ENCODE data around the gene GOLGA6L25.
A peak's percentile ranks its signal among the peaks of the same experiment; 100 is the strongest.
"Not testable (repeated sequence)": the region's sequence is repeated elsewhere in the genome, so short reads cannot be mapped to it uniquely, and the experiment has no call there.

The GOLGA6L25 gene

GRCh38 chr15:28553268-28553667 is at the start of gene GOLGA6L25:
Gene GOLGA6L25, plus strand, starts transcription at chr15:28553568. Its CDS starts 61 bp downstream, at chr15:28553629.
- not testable (repeated sequence) for H3K79me2 ChIP-seq (ENCODE audit: control insufficient read depth, insufficient read depth, low read length, unreplicated experiment); H3K4me3 ChIP-seq (ENCODE audit: low read depth, low read length); H3K36me3 ChIP-seq (ENCODE audit: insufficient read depth, low read length); H3K27ac ChIP-seq (ENCODE audit: low read depth, low read length); H3K27me3 ChIP-seq (ENCODE audit: insufficient read depth, low read length); H3K4me1 ChIP-seq (ENCODE audit: control insufficient read depth, insufficient read depth, low read length, unreplicated experiment); H2AFZ ChIP-seq (ENCODE audit: low read length, unreplicated experiment)

GRCh38 chr15:28508217-28508889 is 45.0 kb upstream of the GOLGA6L25 start:
- not testable (repeated sequence) for H3K4me3 ChIP-seq (ENCODE audit: low read depth, low read length); H3K36me3 ChIP-seq (ENCODE audit: insufficient read depth, low read length); H3K27ac ChIP-seq (ENCODE audit: low read depth, low read length); H2AFZ ChIP-seq (ENCODE audit: low read length, unreplicated experiment); H3K27me3 ChIP-seq (ENCODE audit: insufficient read depth, low read length); H3K4me1 ChIP-seq (ENCODE audit: control insufficient read depth, insufficient read depth, low read length, unreplicated experiment); H3K79me2 ChIP-seq (ENCODE audit: control insufficient read depth, insufficient read depth, low read length, unreplicated experiment)

- not testable (repeated sequence) for H3K4me1 ChIP-seq (ENCODE audit: control insufficient read depth, insufficient read depth, low read length, unreplicated experiment); H3K79me2 ChIP-seq (ENCODE audit: control insufficient read depth, insufficient read depth, low read length, unreplicated experiment); H3K27me3 ChIP-seq (ENCODE audit: insufficient read depth, low read length); H3K27ac ChIP-seq (ENCODE audit: low read depth, low read length); H2AFZ ChIP-seq (ENCODE audit: low read length, unreplicated experiment); H3K36me3 ChIP-seq (ENCODE audit: insufficient read depth, low read length); H3K4me3 ChIP-seq (ENCODE audit: low read depth, low read length)
Measured at GRCh38 chr15:28514128-28514527, 39.2 kb upstream of the GOLGA6L25 start.

- H3K27ac ChIP-seq (ENCODE audit: low read depth, low read length); H3K36me3 ChIP-seq (ENCODE audit: insufficient read depth, low read length); H3K79me2 ChIP-seq (ENCODE audit: control insufficient read depth, insufficient read depth, low read length, unreplicated experiment); H3K27me3 ChIP-seq (ENCODE audit: insufficient read depth, low read length); H2AFZ ChIP-seq (ENCODE audit: low read length, unreplicated experiment); H3K4me1 ChIP-seq (ENCODE audit: control insufficient read depth, insufficient read depth, low read length, unreplicated experiment); H3K4me3 ChIP-seq (ENCODE audit: low read depth, low read length): not testable (repeated sequence)
Measured at GRCh38 chr15:28515208-28515607, 38.2 kb upstream of the GOLGA6L25 start.

- not testable (repeated sequence) for H3K4me3 ChIP-seq (ENCODE audit: low read depth, low read length); H3K4me1 ChIP-seq (ENCODE audit: control insufficient read depth, insufficient read depth, low read length, unreplicated experiment); H3K27me3 ChIP-seq (ENCODE audit: insufficient read depth, low read length); H2AFZ ChIP-seq (ENCODE audit: low read length, unreplicated experiment); H3K36me3 ChIP-seq (ENCODE audit: insufficient read depth, low read length); H3K27ac ChIP-seq (ENCODE audit: low read depth, low read length); H3K79me2 ChIP-seq (ENCODE audit: control insufficient read depth, insufficient read depth, low read length, unreplicated experiment)
Measured at GRCh38 chr15:28532954-28533353, 20.4 kb upstream of the GOLGA6L25 start, which contains the start of gene GOLGA8G. Gene GOLGA8G, minus strand, starts transcription at chr15:28532971. Its CDS starts 62 bp downstream, at chr15:28532909.

GRCh38 chr15:28573351-28573750 is 20.0 kb downstream of the GOLGA6L25 start:
- not testable (repeated sequence) for H3K79me2 ChIP-seq (ENCODE audit: control insufficient read depth, insufficient read depth, low read length, unreplicated experiment); H3K27ac ChIP-seq (ENCODE audit: low read depth, low read length); H3K4me3 ChIP-seq (ENCODE audit: low read depth, low read length); H3K4me1 ChIP-seq (ENCODE audit: control insufficient read depth, insufficient read depth, low read length, unreplicated experiment); H2AFZ ChIP-seq (ENCODE audit: low read length, unreplicated experiment); H3K27me3 ChIP-seq (ENCODE audit: insufficient read depth, low read length); H3K36me3 ChIP-seq (ENCODE audit: insufficient read depth, low read length)

- not testable (repeated sequence) for H3K27me3 ChIP-seq (ENCODE audit: insufficient read depth, low read length); H3K4me3 ChIP-seq (ENCODE audit: low read depth, low read length); H3K4me1 ChIP-seq (ENCODE audit: control insufficient read depth, insufficient read depth, low read length, unreplicated experiment); H2AFZ ChIP-seq (ENCODE audit: low read length, unreplicated experiment); H3K36me3 ChIP-seq (ENCODE audit: insufficient read depth, low read length); H3K79me2 ChIP-seq (ENCODE audit: control insufficient read depth, insufficient read depth, low read length, unreplicated experiment); H3K27ac ChIP-seq (ENCODE audit: low read depth, low read length)
Measured at GRCh38 chr15:28588977-28589606, 35.7 kb downstream of the GOLGA6L25 start.

- not testable (repeated sequence) for H3K27me3 ChIP-seq (ENCODE audit: insufficient read depth, low read length); H3K27ac ChIP-seq (ENCODE audit: low read depth, low read length); H3K36me3 ChIP-seq (ENCODE audit: insufficient read depth, low read length); H3K79me2 ChIP-seq (ENCODE audit: control insufficient read depth, insufficient read depth, low read length, unreplicated experiment); H2AFZ ChIP-seq (ENCODE audit: low read length, unreplicated experiment); H3K4me1 ChIP-seq (ENCODE audit: control insufficient read depth, insufficient read depth, low read length, unreplicated experiment)
- peak overlapping the region; percentile 69 for H3K4me3 ChIP-seq (ENCODE audit: low read depth, low read length)
Measured at GRCh38 chr15:28589769-28590168, 36.4 kb downstream of the GOLGA6L25 start.

GRCh38 chr15:28592395-28592794 is 39.0 kb downstream of the GOLGA6L25 start:
- not testable (repeated sequence) for H3K27ac ChIP-seq (ENCODE audit: low read depth, low read length); H3K79me2 ChIP-seq (ENCODE audit: control insufficient read depth, insufficient read depth, low read length, unreplicated experiment); H3K27me3 ChIP-seq (ENCODE audit: insufficient read depth, low read length); H3K4me1 ChIP-seq (ENCODE audit: control insufficient read depth, insufficient read depth, low read length, unreplicated experiment); H3K4me3 ChIP-seq (ENCODE audit: low read depth, low read length); H3K36me3 ChIP-seq (ENCODE audit: insufficient read depth, low read length); H2AFZ ChIP-seq (ENCODE audit: low read length, unreplicated experiment)

- not testable (repeated sequence) for H3K4me3 ChIP-seq (ENCODE audit: low read depth, low read length); H3K27ac ChIP-seq (ENCODE audit: low read depth, low read length); H2AFZ ChIP-seq (ENCODE audit: low read length, unreplicated experiment); H3K36me3 ChIP-seq (ENCODE audit: insufficient read depth, low read length); H3K79me2 ChIP-seq (ENCODE audit: control insufficient read depth, insufficient read depth, low read length, unreplicated experiment); H3K27me3 ChIP-seq (ENCODE audit: insufficient read depth, low read length); H3K4me1 ChIP-seq (ENCODE audit: control insufficient read depth, insufficient read depth, low read length, unreplicated experiment)
Measured at GRCh38 chr15:28593424-28594129, 40.2 kb downstream of the GOLGA6L25 start.

GRCh38 chr15:28597471-28597870 is 44.1 kb downstream of the GOLGA6L25 start:
- not testable (repeated sequence) for H3K27me3 ChIP-seq (ENCODE audit: insufficient read depth, low read length); H3K4me1 ChIP-seq (ENCODE audit: control insufficient read depth, insufficient read depth, low read length, unreplicated experiment); H3K4me3 ChIP-seq (ENCODE audit: low read depth, low read length); H3K27ac ChIP-seq (ENCODE audit: low read depth, low read length); H2AFZ ChIP-seq (ENCODE audit: low read length, unreplicated experiment); H3K36me3 ChIP-seq (ENCODE audit: insufficient read depth, low read length); H3K79me2 ChIP-seq (ENCODE audit: control insufficient read depth, insufficient read depth, low read length, unreplicated experiment)

All from ACC112 (cell line).